NOMO-1 treated with dmso at 0.1 percent for 144 hours (cell line): ENCODE data around the gene CEACAM1.
"Not testable (repeated sequence)": the region's sequence is repeated elsewhere in the genome, so short reads cannot be mapped to it uniquely, and the experiment has no call there.

Experiments used
- DNase-seq: peaks from one replicate; lab custom pipeline; 2025; ENCODE audit not compliant: unreplicated experiment; lab: John Stamatoyannopoulos, UW

CEACAM1 gene

DNA sequence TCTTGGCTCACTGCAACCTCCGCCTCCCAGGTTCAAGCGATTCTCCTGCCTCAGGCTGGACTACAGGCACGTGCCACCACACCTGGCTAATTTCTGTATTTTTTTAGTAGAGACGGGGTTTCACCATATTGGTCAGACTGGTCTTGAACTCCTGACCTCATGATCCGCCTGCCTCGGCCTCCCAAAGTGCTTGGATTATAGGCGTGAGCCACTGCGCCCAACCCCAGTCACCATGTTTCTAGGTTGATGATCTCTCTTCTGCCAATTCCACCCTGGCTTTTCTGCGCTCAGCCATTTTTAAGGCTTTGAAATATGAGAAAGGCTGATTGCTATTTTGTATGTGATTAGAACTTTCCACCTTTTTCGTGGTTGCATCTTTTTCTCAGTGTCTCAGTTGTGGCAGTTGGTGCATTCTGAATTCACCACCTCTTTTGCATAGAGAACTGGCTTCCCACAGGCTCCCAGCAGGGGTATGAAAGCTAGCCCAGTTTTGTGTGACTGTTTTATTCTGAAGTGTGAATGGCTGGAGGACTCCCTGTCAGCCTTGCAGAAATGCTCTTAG lies 15.5 kb downstream of the CEACAM1 start:
- no peak for DNase-seq

DNA sequence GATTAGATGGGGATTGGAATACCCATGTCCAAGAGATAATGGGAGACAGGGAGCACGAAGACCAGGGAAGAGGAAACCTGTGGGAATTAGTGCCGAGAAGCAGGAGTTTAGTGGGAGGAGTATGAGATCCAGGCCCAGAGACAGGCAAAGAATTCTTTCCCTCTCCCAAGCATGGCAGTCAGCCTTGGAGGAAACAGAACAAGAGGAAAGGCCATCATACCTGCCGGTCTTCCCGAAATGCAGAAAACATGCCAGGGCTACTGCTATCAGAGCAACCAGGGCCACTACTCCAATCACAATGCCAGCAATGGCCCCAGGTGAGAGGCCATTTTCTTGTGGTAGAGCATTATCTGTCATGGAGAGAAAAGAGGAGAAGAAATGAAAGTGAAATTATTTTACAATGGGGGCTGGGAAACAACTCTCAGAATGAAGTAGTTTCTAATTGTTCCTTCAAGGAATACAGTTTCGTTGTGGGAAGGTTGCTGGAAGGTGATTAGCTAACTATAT lies 16.1 kb downstream of the CEACAM1 start:
- no peak for DNase-seq

DNA sequence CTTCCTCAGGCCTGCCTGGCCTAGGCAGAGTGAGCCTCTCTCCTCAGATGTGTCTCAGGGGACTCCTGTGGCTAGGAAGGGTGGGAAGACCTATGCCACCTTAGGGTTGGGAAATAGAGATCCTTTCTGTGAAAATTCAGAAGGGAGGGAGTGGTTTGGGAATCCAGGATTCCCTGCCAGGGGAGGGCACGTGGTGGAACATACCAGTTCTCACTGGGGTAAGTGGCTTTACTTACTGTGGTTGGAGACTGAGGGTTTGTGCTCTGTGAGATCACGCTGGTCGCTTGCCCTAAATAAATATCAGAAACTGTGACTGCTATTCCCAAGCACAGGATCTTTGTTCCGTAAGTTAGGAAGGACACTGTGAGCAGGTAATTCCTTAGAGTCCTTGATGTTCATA lies 16.9 kb downstream of the CEACAM1 start:
- no peak for DNase-seq

DNA sequence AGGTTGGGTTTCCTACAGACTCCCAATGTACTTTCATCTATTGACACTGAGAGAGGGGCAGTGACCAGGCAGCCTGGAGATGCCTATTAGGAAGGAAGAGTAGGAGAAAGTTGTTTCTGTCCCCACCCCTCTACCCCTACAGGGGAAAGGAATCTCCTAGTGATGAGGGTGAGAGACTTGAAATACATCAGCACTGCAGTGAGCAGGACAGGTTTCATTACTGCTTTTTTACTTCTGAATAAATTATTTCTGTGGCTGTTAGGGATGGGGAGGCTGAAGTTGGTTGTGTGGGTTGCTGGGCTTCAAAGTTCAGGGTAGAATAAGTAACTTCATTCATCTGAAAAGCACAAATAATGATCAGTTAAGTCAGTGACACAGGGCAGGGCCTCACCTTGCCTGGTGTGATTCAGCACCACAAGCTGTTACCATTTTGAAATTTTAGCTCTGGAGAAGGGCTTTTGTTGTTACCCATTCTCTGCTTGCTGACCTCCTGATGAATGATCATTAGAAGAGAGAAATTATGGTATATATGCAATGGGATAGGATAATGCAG lies 19.3 kb downstream of the CEACAM1 start:
- DNase-seq: no peak

DNA sequence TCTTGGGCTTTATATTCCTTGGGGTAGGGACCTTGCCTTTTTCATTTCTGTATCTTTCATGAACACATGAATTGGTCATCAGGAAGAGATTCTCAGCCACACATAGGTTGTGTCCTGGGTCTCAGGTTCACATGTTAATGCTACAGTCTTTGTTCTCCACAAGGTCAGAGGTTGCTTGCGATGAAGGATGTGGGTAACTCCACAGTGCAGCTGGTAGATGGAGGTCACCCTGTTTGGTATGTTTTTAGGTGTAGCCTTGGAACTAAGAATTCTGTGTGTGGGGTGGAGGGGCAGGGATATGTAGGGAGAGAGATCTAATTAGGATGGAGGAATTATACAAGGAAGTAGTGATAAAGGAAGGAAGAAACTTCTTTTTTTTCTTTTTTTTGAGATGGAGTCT lies 23.2 kb downstream of the CEACAM1 start:
- DNase-seq: no peak

DNA sequence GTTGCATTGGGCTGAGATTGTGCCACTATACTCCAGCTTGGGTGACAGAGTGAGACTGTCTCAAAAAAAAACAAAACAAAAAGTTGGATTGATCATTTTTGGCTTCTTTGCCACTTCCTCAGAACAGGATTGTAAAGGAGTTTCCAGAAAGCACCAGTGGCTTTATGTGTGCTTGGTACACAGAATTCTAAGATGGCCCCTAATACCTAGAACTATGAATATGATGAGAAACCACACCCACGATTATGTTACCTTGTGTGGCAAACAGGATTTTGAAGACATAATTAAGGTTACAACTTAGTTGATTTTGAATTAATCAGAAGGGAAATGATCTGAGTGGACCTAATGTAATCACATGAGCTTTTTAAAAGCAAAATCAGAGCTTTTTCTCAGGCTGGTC lies 26.5 kb downstream of the CEACAM1 start:
- no peak for DNase-seq

DNA sequence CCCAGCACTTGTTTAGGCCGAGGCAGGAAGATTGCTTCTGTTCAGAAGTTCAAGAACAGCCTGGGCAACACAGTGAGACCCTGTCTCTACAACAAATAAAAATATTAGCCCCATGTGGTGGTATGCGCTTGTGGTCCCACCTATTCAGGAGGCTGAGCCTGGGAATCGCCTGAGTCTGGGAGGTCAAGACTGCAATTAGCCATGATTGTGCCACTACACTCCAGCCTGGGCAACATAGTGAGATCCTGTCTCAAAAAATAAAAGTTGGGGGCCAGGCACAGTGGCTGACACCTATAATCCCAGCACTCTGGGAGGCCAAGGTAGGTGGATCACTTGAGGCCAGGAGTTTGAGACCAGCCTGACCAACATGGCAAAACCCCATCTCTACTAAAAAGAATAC lies 27.0 kb downstream of the CEACAM1 start:
- not testable (repeated sequence) for DNase-seq

DNA sequence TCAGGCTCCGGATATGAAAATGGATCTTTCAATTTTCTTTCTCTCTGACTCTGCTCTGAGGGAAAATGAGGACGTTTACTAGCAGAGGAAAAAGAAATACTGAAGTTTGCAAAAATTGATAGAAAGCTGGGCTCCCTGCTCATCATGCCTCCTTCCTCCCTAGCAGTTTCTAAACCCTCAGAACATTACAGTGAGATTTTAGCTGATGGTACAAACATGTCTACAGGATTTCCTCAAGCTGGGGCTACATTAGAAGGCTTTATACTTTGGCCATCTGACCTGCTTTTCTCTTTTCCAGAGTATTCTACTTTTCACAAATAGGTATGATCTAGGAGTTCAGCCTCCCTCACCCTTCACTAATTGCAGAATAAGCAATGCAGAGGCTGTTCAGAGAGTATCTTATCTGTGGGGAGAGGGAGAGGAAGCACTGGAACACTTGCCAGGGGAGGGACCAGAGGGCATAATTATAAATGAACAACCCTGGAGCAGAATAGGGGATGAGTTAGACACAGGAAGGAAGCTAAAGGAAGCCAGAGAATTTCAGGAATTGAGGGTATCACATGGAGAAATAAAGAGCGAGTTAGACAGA lies 30.0 kb downstream of the CEACAM1 start:
- no peak for DNase-seq

DNA sequence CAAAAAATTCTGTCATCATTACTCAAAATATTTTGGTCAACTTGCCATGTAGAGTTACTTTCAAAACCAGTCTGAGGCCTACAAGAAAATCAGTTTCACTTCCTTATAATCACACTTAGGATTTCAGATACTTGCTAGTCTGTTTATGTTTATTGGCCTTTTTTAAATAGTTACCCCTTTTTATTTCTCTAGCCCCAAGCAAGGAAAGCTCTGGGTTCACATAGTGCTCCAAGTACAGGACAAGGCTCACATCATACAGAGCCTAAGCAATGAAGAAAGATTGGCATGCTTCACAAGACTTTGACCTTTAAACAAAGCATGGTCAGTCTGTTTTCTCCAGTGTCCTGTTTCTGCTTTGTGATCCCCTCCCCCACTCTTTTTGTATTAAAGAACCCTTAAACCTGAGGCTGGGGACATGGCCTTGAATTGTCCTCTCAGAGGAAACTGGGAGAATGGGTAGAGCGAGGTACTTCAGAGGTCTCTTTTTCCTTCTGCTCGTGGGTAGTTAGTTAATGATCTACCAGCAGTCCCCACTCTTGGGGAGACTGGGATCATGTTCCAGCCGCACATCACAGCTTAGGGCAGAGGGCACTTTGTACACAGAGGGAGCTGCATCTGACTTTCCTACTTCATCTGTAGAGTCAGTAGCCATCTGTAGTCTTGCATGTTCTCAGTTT lies 30.7 kb downstream of the CEACAM1 start:
- DNase-seq: peak; percentile 58

DNA sequence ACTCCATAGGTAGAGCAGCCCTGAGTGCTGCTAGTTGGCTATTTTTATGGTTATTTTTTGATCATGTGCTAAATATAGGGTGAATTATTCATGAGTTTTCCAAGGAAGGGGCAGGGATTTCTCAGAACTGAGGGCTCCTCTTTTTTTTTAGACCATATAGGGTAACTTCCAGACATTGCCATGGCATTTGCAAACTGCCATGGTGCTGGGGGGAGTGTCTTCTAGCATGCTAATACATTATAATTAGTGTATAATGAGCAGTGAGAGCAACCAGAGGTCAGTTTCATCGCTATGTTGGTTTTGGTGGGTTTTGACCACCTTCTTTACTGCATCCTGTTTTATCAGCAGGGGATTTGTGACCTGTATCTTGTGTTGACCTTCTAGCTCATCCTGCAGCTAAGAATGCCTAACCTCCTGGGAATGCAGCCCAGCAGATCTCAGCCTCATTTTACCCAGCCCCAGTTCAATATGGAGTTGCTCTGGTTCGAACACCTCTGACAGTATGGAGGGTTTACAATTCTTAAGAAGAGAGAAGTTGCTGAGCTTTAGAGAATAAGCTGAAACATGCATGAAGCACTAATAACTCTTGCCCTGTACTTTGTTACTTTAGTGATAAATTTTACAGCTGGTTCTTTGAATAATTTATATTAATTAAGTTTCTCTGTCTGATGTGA lies 31.7 kb downstream of the CEACAM1 start:
- DNase-seq: no peak

DNA sequence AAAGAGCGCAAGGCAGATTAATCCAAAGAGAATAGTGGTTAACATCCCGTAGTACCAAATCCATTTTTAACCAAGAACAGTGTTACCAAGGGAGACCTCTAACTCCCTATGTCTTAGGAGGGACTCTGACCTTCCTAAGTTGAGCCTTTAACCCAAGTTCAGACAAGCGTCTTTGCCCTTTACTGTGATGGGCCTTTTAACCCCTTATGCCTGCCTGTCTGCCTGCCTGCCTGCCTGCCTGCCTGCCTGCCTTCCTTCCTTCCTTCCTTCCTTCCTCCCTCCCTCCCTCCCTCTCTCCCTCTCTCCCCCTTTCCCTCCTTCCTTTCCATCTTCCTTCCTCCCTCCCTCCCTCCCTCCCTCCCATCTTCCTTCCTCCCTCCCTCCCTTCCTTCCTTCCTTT lies 32.6 kb downstream of the CEACAM1 start:
- DNase-seq: no peak

DNA sequence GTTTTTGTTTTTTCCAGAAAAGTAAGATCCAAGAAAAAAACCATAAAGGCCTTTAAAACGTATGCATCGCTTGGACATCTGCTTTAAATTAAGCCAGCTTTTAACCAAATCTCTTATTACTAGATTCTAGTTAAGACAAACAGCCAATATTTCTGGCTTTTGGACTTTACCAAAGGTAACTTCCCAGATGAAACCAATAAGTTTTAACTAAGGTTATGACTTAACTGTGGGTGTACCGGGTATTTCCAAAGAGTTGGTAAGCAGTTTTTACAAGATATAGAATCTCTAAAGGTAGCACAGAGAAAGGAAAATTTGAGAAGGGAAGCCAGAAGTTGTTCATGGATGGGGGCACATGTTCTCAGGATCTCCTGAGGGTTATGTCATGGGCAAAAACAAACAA lies 34.0 kb downstream of the CEACAM1 start:
- no peak for DNase-seq

DNA sequence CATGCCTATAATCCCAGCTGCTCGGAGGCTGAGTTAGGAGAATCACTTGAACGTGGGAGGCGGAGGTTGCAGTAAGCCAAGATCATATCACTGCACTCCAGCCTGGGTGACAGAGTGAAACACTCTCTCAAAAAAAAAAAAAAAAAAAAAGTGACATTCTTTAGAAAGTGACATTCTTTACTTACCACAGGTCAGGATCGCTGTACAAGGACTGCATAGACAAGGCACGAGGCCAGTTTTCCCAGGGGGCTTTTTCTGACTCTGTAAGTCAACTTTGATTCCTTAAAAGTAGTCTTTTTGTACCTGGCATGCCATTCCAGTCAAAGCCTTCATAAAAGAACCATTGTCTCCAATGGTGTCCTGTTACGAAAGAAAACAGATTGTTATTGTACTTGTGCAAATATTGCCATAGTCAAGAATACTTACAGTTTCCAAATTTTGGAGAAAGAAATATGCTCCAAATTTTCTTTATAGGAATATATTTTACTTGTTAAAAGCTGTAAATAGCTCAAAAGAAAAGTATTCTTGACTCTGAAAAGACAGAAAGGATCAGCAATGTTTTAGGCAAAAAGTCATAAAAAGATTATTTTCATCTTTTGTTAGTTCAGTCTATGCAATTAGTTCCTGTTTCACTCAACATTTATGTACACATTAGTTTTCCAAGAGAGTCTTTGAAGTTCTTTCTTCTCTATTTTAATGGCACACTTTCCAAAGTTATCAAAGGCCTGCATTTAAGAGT lies 39.3 kb downstream of the CEACAM1 start:
- DNase-seq: no peak

DNA sequence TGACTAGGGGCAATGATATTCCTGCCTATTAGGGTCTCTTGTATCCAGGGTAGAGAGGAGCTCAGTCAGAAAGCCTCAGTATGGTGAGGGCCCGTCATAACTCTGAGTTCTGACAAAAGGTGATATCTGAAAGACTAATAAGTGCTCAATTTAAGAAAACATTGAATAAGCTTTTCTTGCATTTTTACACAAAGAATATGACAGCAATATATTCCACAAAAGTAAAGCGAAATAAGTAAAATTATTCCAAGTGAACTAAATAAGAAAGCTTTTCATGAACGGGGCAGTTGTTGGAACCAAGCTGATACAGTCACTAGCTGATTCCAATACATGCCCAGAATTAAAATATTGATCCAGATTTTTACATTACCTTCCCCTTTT lies 40.5 kb downstream of the CEACAM1 start:
- no peak for DNase-seq

DNA sequence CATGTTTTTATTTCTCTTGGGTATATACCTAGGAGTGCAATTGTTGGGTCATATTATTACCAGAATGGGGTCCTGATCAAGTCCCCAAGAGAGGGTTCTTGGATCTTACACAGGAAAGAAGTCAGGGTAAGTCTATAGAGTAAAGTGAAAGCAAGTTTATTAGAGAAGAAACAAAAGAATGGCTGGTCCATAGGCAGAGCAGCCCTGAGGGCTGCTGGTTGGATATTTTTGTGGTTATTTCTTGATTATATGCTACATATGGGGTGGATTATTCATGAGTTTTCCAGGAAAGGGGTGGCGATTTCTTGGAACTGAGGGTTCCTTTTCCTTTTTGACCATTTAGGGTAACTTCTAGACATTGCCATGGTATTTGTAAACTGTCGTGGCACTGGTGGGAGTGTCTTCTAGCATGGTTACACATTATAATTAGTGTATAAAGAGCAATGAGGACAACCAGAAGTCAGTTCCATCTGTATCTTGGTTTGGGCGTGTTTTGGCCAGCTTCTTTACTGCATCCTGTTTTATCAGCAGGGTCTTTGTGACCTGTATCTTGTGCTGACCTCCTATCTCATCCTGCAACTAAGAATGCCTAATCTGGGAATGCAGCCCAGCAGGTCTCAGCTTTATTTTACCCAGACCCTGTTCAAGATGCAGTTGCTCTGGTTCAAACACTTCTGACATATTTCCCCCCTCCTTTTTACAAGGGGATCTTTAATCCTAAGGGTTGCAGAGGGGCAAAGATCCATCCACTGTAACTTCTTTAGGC lies 41.1 kb downstream of the CEACAM1 start:
- no peak for DNase-seq

DNA sequence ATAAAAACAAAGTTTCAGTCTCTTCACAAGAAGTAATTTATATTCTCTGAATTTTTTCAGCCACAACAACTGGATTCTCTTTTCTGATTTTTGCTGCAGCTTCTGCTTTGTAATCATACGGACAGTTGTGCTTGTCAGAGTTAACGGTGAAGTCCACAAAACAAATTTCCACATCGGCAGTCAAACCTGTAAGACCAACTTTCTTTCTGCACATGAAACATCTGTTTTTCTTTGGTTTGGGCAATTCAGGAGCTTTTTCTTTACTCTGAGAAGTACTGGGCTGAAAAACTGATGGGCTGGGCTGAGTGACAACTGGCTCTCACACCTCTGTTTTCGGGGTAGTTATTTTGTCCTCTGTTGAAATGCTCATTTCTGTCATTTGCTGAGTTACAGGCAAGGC lies 43.2 kb downstream of the CEACAM1 start:
- DNase-seq: not testable (repeated sequence)

DNA sequence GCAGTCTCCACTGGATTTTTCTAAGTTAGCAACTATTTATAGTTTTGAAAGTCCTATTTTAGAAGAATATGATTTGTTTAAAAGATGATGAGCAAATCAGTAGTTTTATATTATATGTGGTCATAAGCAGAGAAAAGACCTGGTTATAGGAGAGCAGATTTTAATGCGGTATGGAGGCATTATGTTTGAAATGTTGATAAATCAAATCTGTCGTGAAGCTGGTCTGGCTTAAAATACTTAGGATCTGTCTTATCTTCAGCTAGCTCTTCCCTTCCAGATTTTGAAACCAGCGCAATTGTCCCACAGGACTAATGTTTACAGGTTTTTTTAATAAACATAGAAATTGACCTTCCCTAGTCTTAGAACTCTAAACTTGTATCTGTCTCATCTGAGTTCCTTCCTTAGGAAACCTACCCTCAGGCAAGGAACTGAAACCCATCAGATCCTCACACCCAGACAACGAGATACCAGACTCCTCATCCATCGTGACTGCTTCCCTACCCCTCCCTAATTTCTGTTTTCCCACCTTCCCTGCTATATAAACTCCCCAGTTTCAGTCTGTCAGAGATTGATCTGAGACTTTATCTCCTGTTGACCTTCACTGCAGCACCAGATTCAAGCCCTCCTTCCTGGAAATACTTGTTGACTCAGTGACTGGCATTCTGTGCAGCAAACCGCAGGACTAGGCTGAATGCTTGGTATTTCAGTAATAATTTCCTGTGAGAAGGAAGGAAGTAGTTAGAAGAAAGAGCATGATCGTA lies 47.8 kb downstream of the CEACAM1 start:
- DNase-seq: peak; percentile 42

DNA sequence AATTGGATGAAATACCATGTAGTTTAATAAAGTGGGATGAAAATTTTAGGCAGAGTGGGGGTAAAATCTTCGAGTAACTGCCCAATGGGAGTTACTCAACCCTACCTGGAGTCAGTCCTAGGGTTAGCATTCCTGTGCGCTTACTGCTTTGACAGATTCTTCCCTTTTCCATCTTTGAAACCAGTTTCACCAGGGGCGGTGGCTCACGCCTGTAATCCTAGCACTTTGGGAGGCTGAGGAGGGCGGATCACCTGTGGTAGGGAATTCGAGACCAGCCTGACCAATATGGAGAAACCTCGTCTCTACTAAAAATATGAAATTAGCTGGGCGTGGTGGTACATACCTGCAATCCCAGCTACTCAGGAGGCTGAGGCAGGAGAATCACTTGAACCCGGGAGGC lies 48.5 kb downstream of the CEACAM1 start:
- no peak for DNase-seq

DNA sequence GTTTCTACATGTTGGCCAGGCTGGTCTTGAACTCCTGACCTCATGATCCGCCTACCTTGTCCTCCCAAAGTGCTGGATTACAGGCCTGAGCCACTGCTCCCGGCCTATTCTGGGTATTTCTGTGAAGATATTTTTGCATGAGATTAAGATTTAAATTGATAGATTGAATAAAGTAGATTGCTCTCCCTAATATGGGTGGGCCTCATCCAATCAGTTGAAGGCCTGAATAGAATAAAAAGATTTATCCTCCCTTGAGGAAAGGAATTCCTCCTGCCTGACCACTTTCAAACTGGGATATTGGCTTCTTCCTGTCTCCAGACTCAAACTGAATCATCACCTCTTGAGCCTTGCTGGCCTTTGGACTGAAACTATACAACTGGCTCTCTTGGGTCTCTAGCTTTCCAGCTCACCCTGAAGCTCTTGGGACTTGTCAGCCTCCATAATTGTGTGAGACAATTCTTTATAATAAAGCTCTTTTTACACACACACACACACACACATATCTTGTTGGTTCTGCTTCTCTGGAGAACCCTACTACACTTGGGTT lies 49.4 kb downstream of the CEACAM1 start:
- DNase-seq: no peak
